HG02678 (cell line): ENCODE measurements around the gene ZNF341.
"Not testable (repeated sequence)": the region's sequence is repeated elsewhere in the genome, so short reads cannot be mapped to it uniquely, and the experiment has no call there.

ENCODE experiments used
- ATAC-seq: cut with Tn5 transposase; IDR thresholded peaks from one replicate; pipeline ENCODE4 v1.9.1; 2021; ENCODE audit warnings: mild to moderate bottlenecking, moderate library complexity; ENCODE audit not compliant: unreplicated experiment

ZNF341 gene

DNA sequence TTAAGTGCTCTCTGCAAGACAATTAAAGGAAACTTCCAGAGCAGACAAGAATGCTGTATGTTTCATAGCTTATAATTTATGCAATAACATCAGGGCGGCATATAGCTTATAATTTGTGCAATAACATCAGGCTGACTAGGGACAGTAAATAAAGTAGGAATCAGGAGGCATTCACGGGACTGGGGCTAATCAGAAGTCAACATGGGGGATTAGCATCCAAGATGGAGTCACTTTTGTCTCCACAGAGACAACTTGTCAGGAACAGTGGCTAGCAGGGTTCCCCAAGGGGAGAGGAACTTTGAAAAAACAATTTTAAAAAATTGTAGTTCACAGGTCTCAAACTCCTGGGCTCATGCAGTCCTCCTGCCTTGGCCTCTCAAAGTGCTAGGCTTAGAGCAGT, 3.3 kb upstream of the ZNF341 start:
- no peak for ATAC-seq

- ATAC-seq: no peak
These were observed 2.7 kb upstream of the ZNF341 start for GRCh38 chr20:33729101-33729500.

GRCh38 chr20:33730946-33731692, 677 bp upstream of the ZNF341 start:
- no peak for ATAC-seq

DNA sequence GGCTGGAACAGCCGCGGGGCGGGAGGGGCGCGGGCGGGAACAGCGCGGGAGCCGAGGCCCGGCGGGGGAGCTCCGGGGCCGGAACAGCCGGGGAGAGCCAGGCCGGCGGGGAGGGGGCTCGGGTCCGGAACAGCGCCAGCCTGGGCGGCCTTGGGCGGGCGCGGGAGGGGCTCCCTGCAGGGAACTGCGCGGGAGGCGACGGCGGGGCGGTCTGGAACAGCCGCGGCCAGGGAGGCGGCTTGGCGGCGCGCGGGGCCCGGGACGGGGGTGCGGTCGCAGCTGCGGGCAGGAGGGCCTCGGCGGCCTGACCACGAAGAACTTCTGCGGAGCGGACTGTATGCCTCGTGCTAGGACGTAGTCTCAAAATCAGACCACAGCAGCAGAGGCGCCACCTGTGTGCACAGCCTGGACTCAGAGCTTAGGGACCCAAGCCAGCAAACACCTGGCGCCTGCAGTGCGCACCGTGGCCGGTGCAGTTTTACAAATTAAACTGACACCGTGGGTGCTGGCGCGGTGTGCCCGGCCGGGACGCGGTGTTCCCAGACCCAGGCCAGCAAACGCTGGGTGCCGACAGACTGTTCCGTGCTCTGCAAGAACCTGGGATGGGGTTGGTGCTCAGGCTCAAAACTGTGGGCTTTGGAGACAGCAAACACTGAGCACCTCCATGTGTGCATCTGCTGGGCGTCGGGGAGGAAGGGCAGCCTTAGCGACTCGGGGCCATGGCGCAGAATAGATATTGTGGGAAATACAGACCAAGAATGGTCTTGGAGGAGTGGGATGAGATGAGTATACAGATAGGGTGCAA, 572 bp downstream of the ZNF341 start:
- ATAC-seq: peak; percentile 48

DNA sequence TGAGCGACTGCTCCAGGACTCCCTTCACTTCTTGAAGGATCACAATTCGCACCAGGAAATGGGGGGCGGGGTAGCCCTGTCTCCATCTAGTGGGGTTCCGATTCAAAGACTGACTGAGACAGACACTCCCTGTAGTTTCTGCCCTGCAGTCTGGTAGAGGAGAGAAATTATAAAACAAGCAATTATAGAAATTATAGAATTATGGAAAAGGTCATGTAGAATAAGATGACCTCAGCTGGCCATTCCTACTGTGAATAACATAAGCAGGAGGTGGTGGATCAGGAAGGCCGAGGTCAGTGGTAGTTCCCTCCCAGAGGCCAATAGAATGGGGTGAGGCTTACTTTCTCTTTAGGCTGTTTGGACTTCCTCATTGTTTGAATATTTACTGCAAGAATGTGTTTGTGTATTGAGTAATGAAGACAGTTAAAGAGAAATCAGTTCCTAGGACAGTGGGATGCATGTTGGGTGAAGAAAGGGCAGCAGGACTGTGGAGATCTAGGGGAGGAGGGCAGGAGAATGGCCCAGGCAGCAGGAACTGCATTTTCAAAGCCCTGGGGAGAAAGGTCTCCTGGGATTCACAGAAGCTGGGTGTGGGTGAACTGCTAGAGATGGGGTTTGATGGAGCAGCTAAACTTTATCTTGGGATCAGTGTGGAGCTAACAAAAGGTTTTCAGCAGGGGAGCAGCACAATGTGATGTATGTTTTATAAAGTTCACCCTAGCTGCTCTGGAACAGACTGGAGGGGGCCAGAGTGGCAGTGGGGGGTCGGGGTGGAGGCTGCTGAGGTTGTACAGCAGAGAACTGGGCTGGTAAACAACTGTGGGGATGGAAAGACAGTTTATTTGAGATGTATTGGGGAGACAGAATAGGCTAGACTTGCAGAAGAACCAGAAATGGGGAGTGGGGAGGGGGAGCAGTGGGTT, 2.1 kb downstream of the ZNF341 start:
- no peak for ATAC-seq

- ATAC-seq: no peak
These were observed 5.2 kb downstream of the ZNF341 start for GRCh38 chr20:33736962-33737361.

GRCh38 chr20:33739493-33739892, 7.7 kb downstream of the ZNF341 start:
- no peak for ATAC-seq

DNA sequence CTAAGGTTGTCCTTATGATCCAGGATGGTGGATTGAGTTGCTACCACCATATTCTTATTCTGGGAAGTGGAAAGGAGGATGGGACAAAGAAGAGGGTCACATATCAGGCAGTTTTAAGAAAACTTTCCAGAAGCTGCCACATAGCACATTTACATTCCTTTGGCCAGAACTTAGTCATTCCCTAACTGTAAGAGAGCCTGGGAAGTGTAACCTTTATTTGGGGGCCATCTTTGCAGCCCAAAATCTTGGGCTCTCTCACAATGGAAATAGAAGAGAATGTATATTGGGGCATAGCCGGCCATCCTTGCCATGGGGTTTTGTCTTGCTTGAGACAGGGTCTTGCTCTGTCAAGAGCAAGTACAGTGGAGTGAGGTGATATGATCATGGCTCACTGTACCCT, 8.4 kb downstream of the ZNF341 start:
- no peak for ATAC-seq

DNA sequence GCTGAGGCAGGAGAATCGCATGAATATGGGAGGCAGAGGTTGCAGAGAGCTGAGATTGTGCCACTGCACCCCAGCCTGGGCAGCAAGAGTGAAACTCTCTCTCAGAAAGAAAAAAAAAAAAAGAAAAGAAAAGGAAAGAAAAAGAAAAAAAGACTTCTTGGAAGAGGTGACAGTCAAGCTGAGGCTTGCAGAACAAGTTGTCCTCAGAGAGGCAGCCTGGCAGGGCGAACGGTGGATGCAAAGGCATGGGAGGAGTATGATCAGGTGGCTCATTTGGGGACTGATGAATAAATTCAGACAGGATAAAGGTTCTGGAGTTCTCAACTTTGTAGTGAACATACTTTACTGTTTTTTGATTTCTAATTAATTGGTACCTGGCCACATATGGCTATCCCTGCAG, 12.4 kb downstream of the ZNF341 start:
- no peak for ATAC-seq

DNA sequence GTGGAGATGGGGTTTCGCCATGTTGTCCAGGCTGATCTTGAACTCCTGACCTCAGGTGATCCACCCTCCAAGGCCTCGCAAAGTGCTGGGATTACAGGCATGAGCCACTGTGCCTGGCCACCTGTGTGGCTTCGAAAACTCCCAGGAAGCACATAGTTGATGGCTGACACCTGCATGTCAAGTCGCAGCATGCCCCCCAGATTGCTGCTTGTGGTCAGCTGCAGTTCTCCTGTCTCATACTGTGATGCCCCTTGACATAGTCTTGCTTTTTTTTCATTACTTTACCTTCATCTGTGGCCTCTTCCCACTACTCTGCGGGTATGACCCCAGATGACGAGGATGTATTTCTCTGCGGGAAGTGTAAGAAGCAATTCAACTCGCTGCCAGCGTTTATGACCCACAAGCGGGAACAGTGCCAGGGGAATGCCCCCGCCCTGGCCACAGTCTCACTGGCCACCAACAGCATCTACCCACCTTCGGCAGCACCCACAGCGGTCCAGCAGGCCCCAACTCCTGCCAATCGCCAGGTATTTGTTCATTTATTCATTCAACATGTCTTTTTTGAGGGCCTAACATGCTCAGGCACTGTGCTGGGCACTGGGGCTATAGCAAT, 13.1 kb downstream of the ZNF341 start:
- ATAC-seq: no peak

GRCh38 chr20:33746325-33746998, 14.7 kb downstream of the ZNF341 start:
- no peak for ATAC-seq

DNA sequence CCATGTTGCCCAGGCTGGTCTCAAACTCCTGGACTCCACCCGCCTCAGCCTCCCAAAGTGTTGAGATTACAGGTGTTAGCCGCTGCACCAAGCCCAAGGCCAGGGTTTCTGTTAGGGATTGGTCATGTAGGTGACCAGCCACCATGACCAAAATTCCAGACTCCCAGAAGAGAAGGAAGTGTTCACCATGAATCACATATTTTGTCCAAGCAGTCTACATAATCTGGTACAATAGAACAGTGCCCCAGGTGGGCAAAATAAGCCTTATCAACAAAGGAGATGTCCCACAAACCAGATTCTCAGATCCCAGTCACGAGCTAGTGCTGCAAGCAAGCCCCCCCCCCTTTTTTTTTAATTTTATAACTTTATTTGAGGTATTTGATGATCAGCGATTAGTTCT, 20.0 kb downstream of the ZNF341 start:
- ATAC-seq: no peak

DNA sequence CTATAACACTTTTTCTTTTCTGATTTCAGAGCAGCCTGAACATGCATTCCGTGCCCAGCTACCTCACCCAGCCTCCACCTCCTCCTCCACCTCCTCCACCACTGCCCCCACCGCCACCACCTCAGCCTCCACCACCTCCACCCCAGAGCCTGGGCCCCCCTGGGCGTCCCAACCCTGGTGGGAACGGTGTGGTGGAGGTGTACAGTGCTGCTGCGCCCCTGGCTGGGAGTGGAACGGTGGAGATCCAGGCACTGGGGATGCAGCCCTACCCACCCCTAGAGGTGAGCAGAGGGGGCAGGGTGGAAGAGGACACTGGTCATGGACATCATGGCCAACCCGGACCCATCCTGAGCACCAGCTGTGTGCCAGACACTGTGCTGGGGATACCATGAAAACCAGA, 21.3 kb downstream of the ZNF341 start:
- no peak for ATAC-seq

DNA sequence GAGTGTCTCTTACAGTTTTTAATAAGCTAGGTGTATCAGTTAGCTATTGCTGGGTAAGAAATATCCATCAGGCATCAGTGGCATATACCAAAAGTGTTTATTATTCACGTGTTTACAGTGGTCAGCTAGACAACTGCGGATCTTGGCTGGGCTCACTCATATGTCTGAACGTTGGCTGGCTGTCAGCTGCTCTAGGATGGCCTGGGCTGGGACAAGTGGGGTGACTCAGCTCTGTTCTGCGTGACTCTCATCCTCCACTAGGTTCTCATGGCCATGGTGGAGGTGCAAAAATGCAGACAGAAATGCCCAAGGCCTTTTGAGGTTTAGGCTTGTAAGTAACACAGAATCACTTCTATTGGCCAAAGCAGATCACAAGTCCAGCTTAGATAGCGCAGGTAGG, 22.0 kb downstream of the ZNF341 start:
- ATAC-seq: no peak

GRCh38 chr20:33755936-33756490, 24.2 kb downstream of the ZNF341 start:
- not testable (repeated sequence) for ATAC-seq

GRCh38 chr20:33757046-33757445, 25.2 kb downstream of the ZNF341 start:
- no peak for ATAC-seq

- ATAC-seq: no peak
These were observed 25.7 kb downstream of the ZNF341 start for GRCh38 chr20:33757458-33757857.

DNA sequence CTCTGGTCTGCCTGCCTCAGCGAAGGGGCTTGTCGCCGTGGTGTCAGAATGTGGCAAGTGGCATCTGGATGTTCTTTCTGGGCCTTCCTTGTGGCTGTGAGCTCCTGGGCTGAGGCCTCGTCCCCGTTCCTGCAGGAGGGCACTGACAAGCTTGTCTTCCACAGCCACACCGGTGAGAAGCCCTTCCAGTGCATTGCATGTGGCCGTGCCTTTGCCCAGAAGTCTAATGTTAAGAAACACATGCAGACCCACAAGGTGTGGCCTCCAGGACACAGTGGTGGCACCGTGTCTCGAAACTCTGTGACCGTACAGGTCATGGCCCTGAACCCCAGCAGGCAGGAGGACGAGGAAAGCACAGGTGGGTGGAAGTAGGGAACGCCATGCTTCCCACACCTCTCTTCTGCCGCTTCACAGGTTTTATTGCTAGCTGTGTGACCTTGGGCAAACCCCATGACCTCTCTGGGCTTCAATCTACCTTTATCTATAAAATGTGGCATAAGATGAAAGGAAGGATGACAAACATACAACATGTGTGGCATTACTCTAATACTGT, 30.0 kb downstream of the ZNF341 start:
- ATAC-seq: no peak

DNA sequence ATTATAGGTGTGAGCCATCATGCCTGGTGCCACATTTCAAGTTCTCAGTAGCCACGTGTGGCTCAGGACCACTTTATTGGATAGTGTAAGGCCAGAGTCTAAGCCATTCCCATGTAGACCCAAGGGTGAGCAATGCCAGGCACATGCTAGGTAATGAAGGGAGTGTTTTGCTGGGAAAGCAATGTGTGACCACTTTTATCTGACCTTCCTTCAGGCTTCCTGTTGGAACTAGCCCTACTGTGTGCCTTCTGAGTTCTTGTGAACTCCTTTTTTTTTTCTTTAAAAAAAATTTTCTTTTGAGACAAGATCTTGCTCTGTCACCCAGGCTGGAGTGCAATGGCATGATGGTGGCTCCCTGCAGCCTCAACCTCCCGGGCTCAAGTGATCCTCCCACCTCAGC, 33.3 kb downstream of the ZNF341 start:
- ATAC-seq: no peak

DNA sequence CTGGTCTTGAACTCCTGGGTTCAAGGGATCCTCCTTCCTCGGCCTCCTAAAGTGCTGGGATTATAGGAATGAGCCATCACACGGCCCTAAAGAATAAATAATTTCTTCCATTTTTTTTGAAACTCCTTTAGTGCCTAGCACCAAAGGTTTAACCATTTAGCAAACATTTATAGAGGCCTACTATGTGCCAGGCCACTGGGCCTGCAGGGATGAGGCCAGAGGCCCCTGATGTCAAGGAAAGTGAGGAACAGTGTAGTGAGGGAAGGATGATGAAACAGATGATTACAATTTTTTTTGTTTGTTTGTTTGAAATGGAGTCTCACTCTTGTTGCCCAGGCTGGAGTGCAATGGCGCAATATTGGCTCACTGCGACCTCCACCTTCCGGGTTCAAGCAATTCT, 33.8 kb downstream of the ZNF341 start:
- no peak for ATAC-seq
